Endothelial cell of umbilical vein (primary cell): ENCODE results near the gene ASL. TPM values are rescaled to one million over a fixed set of nuclear protein-coding genes. Genes with fewer than 3 reads are reported as not detected.

Experiments used
- BruUV-seq: library from RNA; stranded (reverse); fragments of 400-500 nt; replicated peaks from 2 replicates; lab custom pipeline; 2021; lab: Mats Ljungman, UMichigan
- CTCF ChIA-PET: fragments of 300-600, 350-600 bp; sonication (Branson Sonifier 250); formaldehyde crosslinking; loops from one replicate; lab custom pipeline; 2021; ENCODE audit warnings: antibody characterized with exemption, inconsistent platforms; lab: Charles Lee
- POLR2A ChIA-PET: fragments of 300-600, 350-600 bp; sonication (Branson Sonifier 250); formaldehyde crosslinking; loops from one replicate; lab custom pipeline; 2021; ENCODE audit warnings: antibody characterized with exemption, inconsistent platforms; lab: Charles Lee
- DNase-seq: peaks from one replicate; pipeline ENCODE4 v3.0.0-alpha.2; 2011; ENCODE audit warnings: low read depth, low spot score
- FAIRE-seq: peaks from 2 replicates; lab custom pipeline; 2011; peaks lifted over from hg19 to GRCh38; lab: Jason Lieb, UNC
- H2AFZ ChIP-seq: 2 replicates; pipeline ENCODE4 v1.6.0; 2012; ENCODE audit warnings: low read depth, low read length, control low read depth, inconsistent platforms
- H3K27ac ChIP-seq: 2 replicates; pipeline ENCODE4 v1.5.1; 2011; ENCODE audit warnings: low read depth, mild to moderate bottlenecking, control low read depth, low read length, moderate library complexity; ENCODE audit not compliant: insufficient read depth
- H3K27me3 ChIP-seq, 2 experiments: 2 replicates each; pipeline versions ENCODE4 v1.6.0 to v1.6.1; 2011; ENCODE audit warnings: low read length in 2 of 2, mixed read lengths in 1 of 2; ENCODE audit not compliant: control insufficient read depth in 2 of 2, insufficient read depth in 2 of 2
- H3K36me3 ChIP-seq, 2 experiments: 2 replicates in 1 of 2; 3 replicates in 1 of 2; pipeline ENCODE4 v1.5.1; 2011; ENCODE audit warnings: low read length in 2 of 2, mild to moderate bottlenecking in 1 of 2, moderate library complexity in 1 of 2; ENCODE audit not compliant: control insufficient read depth in 2 of 2, insufficient read depth in 2 of 2; ENCODE audit errors: extremely low read depth in 1 of 2
- H3K4me1 ChIP-seq: 3 replicates; pipeline ENCODE4 v1.5.1; 2011; ENCODE audit warnings: mild to moderate bottlenecking, low read length; ENCODE audit not compliant: control insufficient read depth, insufficient read depth; ENCODE audit errors: extremely low read depth
- H3K4me2 ChIP-seq: 2 replicates; pipeline ENCODE4 v1.6.1; 2011; ENCODE audit warnings: low read length, control low read depth, mixed read lengths; ENCODE audit not compliant: insufficient read depth
- H3K4me3 ChIP-seq, 3 experiments: fragments of 200-600 bp in 1 of 3; sonication (generic), shearing (Covaris generic) in 1 of 3; replicated peaks in 1 of 3; 2 replicates each; pipeline ENCODE4 v1.5.1; 2011 to 2016; ENCODE audit warnings: control low read depth in 3 of 3, low read length in 3 of 3, mild to moderate bottlenecking in 2 of 3, inconsistent platforms in 1 of 3, low read depth in 1 of 3, moderate library complexity in 1 of 3; ENCODE audit not compliant: insufficient read depth in 1 of 3
- H3K79me2 ChIP-seq: 2 replicates; pipeline ENCODE4 v1.6.0; 2012; ENCODE audit warnings: low read length, inconsistent platforms; ENCODE audit not compliant: control insufficient read depth, insufficient read depth
- H3K9ac ChIP-seq: replicated peaks from 2 replicates; pipeline ENCODE3; 2011; ENCODE audit warnings: low read length, control low read depth; ENCODE audit not compliant: insufficient read depth; ENCODE audit errors: extremely low read depth
- H3K9me1 ChIP-seq: replicated peaks from 3 replicates; pipeline ENCODE4 v1.6.0; 2011; ENCODE audit warnings: mild to moderate bottlenecking, low read length; ENCODE audit not compliant: control insufficient read depth, insufficient read depth; ENCODE audit errors: extremely low read depth
- H3K9me3 ChIP-seq: replicated peaks from 2 replicates; pipeline ENCODE4 v1.5.1; 2012; ENCODE audit warnings: low read length, inconsistent platforms; ENCODE audit not compliant: control insufficient read depth, insufficient read depth
- H4K20me1 ChIP-seq: replicated peaks from 2 replicates; pipeline ENCODE3; 2011; ENCODE audit warnings: mild to moderate bottlenecking, low read length; ENCODE audit not compliant: control insufficient read depth, insufficient read depth; ENCODE audit errors: extremely low read depth
- EZH2 ChIP-seq: IDR thresholded peaks from 2 replicates; pipeline ENCODE4 v1.6.1; 2012; ENCODE audit warnings: borderline replicate concordance, low read depth, mild to moderate bottlenecking, moderate library complexity, low read length, inconsistent platforms; ENCODE audit not compliant: severe bottlenecking
- FOS ChIP-seq: IDR thresholded peaks from 2 replicates; pipeline ENCODE4 v1.6.1; 2011; ENCODE audit warnings: mild to moderate bottlenecking, low read length, moderate library complexity, borderline replicate concordance; ENCODE audit not compliant: insufficient read depth
- GATA2 ChIP-seq: IDR thresholded peaks from 2 replicates; pipeline ENCODE4 v1.7.0; 2011; ENCODE audit warnings: low read depth, mild to moderate bottlenecking, moderate library complexity, mixed read lengths, low read length; ENCODE audit not compliant: insufficient read length, insufficient read depth
- JUN ChIP-seq: IDR thresholded peaks from 2 replicates; pipeline ENCODE4 v1.6.1; 2011; ENCODE audit warnings: borderline replicate concordance, low read depth; ENCODE audit not compliant: insufficient read length, insufficient read depth
- MYC ChIP-seq: IDR thresholded peaks from one replicate; pipeline ENCODE4 v1.6.1; 2011; ENCODE audit warnings: mild to moderate bottlenecking, low read depth, low read length
- POLR2A ChIP-seq: IDR thresholded peaks from 2 replicates; pipeline ENCODE4 v1.6.1; 2012; ENCODE audit warnings: low read depth, mild to moderate bottlenecking, control low read depth, low read length
- POLR2AphosphoS5 ChIP-seq: IDR thresholded peaks from 2 replicates; pipeline ENCODE4 v1.6.1; 2012; ENCODE audit warnings: low read depth, mild to moderate bottlenecking, control low read depth, low read length, moderate library complexity; ENCODE audit not compliant: insufficient read depth
- dilution Hi-C: fragments of 300-500 bp; cut with MboI; formaldehyde crosslinking; loops from one replicate; pipeline ENCODE4 v1.15.0; 2019; ENCODE audit warnings: low sequenced_read_pairs; ENCODE audit not compliant: extremely low pct_ligation_motif_present
- intact Hi-C: fragments of 100-400 bp; cut with micrococcal nuclease; formaldehyde crosslinking; loops from one replicate; pipeline ENCODE4 v1.10.0; 2022
- polyA plus RNA-seq, 4 experiments: library from polyadenylated mRNA; depleted of rRNA in 3 of 4; stranded (reverse) in 3 of 4; unstranded in 1 of 4; fragments of >200 nt; gene quantifications; 2 replicates each; pipeline versions ENCODE4 v1.2.1 to v1.2.3, GENCODE V29; 2011 to 2012; ENCODE audit warnings: missing spikeins in 1 of 4
- total RNA-seq: library from RNA; stranded (reverse); gene quantifications from 2 replicates; pipeline ENCODE4 v1.2.3, GENCODE V29; 2021
- TF ChIP-seq, protein P1 (sequence below), 2 donors: IDR thresholded peaks; 1 replicate in 1 of 2; 2 replicates in 1 of 2; pipeline ENCODE4 v1.5.1; 2011; ENCODE audit warnings: low read length in 2 of 2, mild to moderate bottlenecking in 2 of 2, moderate library complexity in 2 of 2, control low read depth in 1 of 2, inconsistent platforms in 1 of 2, low read depth in 1 of 2; ENCODE audit not compliant: insufficient read depth in 1 of 2; ENCODE audit errors: extremely low read depth in 1 of 2
- TF ChIP-seq, protein P2 (sequence below): IDR thresholded peaks from 2 replicates; pipeline ENCODE4 v1.6.1; 2011; ENCODE audit not compliant: insufficient read depth, insufficient read length

The ASL gene
- total and polyA plus RNA-seq, 2 donors (not counting 3 experiments of a cell fraction or from before 2014, with no cell fraction given) = 50.5 to 57.8 TPM

DNA sequence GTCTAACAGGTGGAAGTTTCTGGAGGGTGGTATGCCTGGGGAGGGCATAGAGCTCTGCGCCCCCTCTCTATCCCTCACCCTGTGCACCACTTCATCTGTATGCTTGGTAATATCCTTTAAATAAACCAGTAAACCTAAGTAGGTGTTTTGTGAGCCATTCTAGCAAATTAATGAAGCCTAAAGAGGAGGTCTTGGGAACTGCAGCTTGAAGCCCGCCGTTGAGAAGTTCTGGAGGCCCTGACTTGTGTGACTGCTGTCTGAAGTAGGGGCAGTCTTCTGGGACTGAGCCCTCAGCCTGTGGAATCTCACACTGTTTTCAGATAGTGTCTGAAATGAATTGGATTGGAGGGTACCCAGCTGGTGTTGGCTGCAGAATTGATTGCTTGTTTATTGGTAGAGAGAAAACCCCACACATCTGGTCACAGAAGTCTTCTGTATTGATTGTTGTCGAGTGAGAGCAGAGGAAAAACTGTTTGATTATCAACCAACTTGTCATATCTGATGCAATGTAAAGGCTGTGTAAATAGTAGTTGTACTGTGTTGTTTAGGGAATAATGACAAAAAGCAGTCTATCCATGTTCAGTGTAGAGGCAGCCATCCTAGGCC, 43.7 kb downstream of the ASL start:
- peaks cover 3% of the 10 kb centered on the region for H3K9me1 ChIP-seq
- no TSS peak for BruUV-seq
- H3K79me2 ChIP-seq = peaks cover 80% of the 10 kb centered on the region
- dilution Hi-C loops (no loop called here), intact Hi-C loops (loop anchor here (10.0 kb wide), 1 partner anchor 375 kb away; no protein-coding TSS in a partner anchor)
- FAIRE-seq (no peak), DNase-seq (no peak)
- TF ChIP-seq POLR2A = no peak
- no peak for TF ChIP-seq EZH2
- TF ChIP-seq JUN = no peak
- TF ChIP-seq, protein P1, sequence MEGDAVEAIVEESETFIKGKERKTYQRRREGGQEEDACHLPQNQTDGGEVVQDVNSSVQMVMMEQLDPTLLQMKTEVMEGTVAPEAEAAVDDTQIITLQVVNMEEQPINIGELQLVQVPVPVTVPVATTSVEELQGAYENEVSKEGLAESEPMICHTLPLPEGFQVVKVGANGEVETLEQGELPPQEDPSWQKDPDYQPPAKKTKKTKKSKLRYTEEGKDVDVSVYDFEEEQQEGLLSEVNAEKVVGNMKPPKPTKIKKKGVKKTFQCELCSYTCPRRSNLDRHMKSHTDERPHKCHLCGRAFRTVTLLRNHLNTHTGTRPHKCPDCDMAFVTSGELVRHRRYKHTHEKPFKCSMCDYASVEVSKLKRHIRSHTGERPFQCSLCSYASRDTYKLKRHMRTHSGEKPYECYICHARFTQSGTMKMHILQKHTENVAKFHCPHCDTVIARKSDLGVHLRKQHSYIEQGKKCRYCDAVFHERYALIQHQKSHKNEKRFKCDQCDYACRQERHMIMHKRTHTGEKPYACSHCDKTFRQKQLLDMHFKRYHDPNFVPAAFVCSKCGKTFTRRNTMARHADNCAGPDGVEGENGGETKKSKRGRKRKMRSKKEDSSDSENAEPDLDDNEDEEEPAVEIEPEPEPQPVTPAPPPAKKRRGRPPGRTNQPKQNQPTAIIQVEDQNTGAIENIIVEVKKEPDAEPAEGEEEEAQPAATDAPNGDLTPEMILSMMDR (IDR thresholded peaks at IDR 0.05; ENCODE audit: extremely low read depth in 1 of 2, insufficient read depth in 1 of 2, low read depth in 1 of 2, low read length in 2 of 2) = no peak
- no peak for TF ChIP-seq MYC
- TF ChIP-seq POLR2AphosphoS5 = no peak
- TF ChIP-seq FOS = no peak
- TF ChIP-seq, protein P2, sequence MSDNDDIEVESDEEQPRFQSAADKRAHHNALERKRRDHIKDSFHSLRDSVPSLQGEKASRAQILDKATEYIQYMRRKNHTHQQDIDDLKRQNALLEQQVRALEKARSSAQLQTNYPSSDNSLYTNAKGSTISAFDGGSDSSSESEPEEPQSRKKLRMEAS = no peak
- TF ChIP-seq GATA2 = no peak
- no peak overlapping the region for H2AFZ ChIP-seq
- H3K4me3 ChIP-seq = no peak overlapping the region
- no peaks in the 10 kb centered on the region for H3K9me3 ChIP-seq
- CTCF ChIA-PET = no interaction called here
- no peaks in the 10 kb centered on the region for H3K27me3 ChIP-seq
- no peak overlapping the region for H3K4me2 ChIP-seq
- H3K27ac ChIP-seq = no peak overlapping the region
- H3K4me1 ChIP-seq = peaks cover 10% of the 10 kb centered on the region
- H3K9ac ChIP-seq = no peak overlapping the region
- POLR2A ChIA-PET = no interaction called here
- H4K20me1 ChIP-seq = no peaks in the 10 kb centered on the region
- peaks cover 0 to 3% of the 10 kb centered on the region in 2 experiments for H3K36me3 ChIP-seq
